ENCODE data around the gene TRIO.

TRIO gene

GRCh38 chr5:14120176-14120575 is 23.0 kb upstream of the TRIO start:
- in situ Hi-C loops (cut with MboI; ENCODE audit: low sequenced_read_pairs): loop anchor here (25.0 kb wide), 1 partner anchor 517 kb away; no protein-coding TSS in a partner anchor

- in situ Hi-C loops (cut with MboI; ENCODE audit: low sequenced_read_pairs): loop anchor here (25.0 kb wide), 1 partner anchor 516 kb away; no protein-coding TSS in a partner anchor
Observed at GRCh38 chr5:14121552-14121951, 21.6 kb upstream of the TRIO start.

GRCh38 chr5:14122089-14122488 is 21.1 kb upstream of the TRIO start:
- in situ Hi-C loops (cut with MboI; ENCODE audit: low sequenced_read_pairs): loop anchor here (25.0 kb wide), 1 partner anchor 515 kb away; no protein-coding TSS in a partner anchor

GRCh38 chr5:14123551-14123950 is 19.6 kb upstream of the TRIO start:
- in situ Hi-C loops (cut with MboI; ENCODE audit: low sequenced_read_pairs): loop anchor here (25.0 kb wide), 1 partner anchor 514 kb away; no protein-coding TSS in a partner anchor

- in situ Hi-C loops (cut with MboI; ENCODE audit: low sequenced_read_pairs): loop anchor here (25.0 kb wide), 1 partner anchor 513 kb away; no protein-coding TSS in a partner anchor
Observed at GRCh38 chr5:14123974-14124482, 19.1 kb upstream of the TRIO start.

GRCh38 chr5:14125262-14125661 is 17.9 kb upstream of the TRIO start:
- in situ Hi-C loops (cut with MboI; ENCODE audit: low sequenced_read_pairs): no loop called here

- in situ Hi-C loops (cut with MboI; ENCODE audit: low sequenced_read_pairs): no loop called here
Observed at GRCh38 chr5:14127587-14127986, 15.6 kb upstream of the TRIO start.

GRCh38 chr5:14128079-14128478 is 15.1 kb upstream of the TRIO start:
- in situ Hi-C loops (cut with MboI; ENCODE audit: low sequenced_read_pairs): no loop called here

- in situ Hi-C loops (cut with MboI; ENCODE audit: low sequenced_read_pairs): no loop called here
Observed at GRCh38 chr5:14129123-14129522, 14.0 kb upstream of the TRIO start.

GRCh38 chr5:14131855-14132503 is 11.2 kb upstream of the TRIO start:
- in situ Hi-C loops (cut with MboI; ENCODE audit: low sequenced_read_pairs): no loop called here

GRCh38 chr5:14133394-14133793 is 9.7 kb upstream of the TRIO start:
- in situ Hi-C loops (cut with MboI; ENCODE audit: low sequenced_read_pairs): no loop called here

- in situ Hi-C loops (cut with MboI; ENCODE audit: low sequenced_read_pairs): no loop called here
Observed at GRCh38 chr5:14134083-14134482, 9.1 kb upstream of the TRIO start.

- in situ Hi-C loops (cut with MboI; ENCODE audit: low sequenced_read_pairs): no loop called here
Observed at GRCh38 chr5:14134771-14135170, 8.4 kb upstream of the TRIO start.

GRCh38 chr5:14135621-14136020 is 7.5 kb upstream of the TRIO start:
- in situ Hi-C loops (cut with MboI; ENCODE audit: low sequenced_read_pairs): no loop called here

- in situ Hi-C loops (cut with MboI; ENCODE audit: low sequenced_read_pairs): no loop called here
Observed at GRCh38 chr5:14136228-14136627, 6.9 kb upstream of the TRIO start.

- in situ Hi-C loops (cut with MboI; ENCODE audit: low sequenced_read_pairs): no loop called here
Observed at GRCh38 chr5:14138608-14139540, 4.3 kb upstream of the TRIO start.

GRCh38 chr5:14141764-14142163 is 1.4 kb upstream of the TRIO start:
- in situ Hi-C loops (cut with MboI; ENCODE audit: low sequenced_read_pairs): no loop called here

- in situ Hi-C loops (cut with MboI; ENCODE audit: low sequenced_read_pairs): no loop called here
Observed at GRCh38 chr5:14142202-14142826, 828 bp upstream of the TRIO start.

- in situ Hi-C loops (cut with MboI; ENCODE audit: low sequenced_read_pairs): no loop called here
Observed at GRCh38 chr5:14143546-14143840, 351 bp downstream of the TRIO start.

- in situ Hi-C loops (cut with MboI; ENCODE audit: low sequenced_read_pairs): no loop called here
Observed at GRCh38 chr5:14143841-14144585, 871 bp downstream of the TRIO start.

All from HL-60/S4 (cell line).